ENCODE results near the gene GGT6.

GGT6 gene

GRCh38 chr17:4573669-4574068, 13.3 kb upstream of the GGT6 start:
- no peak for DNase-seq (ENCODE audit: low spot score)

DNA sequence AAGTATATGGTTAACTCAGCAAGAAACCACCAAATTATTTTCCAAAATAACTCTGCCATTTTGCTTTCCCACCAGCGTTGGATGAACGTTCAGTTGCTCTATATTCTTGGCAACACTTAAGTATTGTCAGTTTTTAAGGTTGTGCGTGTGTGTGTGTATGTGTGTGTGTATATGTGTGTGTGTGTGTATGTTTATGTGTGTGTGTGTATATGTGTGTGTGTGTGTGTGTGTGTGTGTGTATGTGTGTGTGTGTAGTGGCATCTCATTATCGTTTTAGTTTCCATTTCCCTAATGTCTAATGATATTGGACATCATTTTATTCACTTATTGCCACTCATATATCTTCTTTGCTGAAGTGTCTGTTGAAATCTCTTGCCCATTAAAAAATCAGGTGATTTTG, 12.7 kb upstream of the GGT6 start:
- DNase-seq (ENCODE audit: low spot score), result no peak

GRCh38 chr17:4572131-4572530, 11.8 kb upstream of the GGT6 start:
- DNase-seq (ENCODE audit: low spot score), result no peak

GRCh38 chr17:4569591-4569990, 9.2 kb upstream of the GGT6 start:
- no peak for DNase-seq (ENCODE audit: low spot score)

DNA sequence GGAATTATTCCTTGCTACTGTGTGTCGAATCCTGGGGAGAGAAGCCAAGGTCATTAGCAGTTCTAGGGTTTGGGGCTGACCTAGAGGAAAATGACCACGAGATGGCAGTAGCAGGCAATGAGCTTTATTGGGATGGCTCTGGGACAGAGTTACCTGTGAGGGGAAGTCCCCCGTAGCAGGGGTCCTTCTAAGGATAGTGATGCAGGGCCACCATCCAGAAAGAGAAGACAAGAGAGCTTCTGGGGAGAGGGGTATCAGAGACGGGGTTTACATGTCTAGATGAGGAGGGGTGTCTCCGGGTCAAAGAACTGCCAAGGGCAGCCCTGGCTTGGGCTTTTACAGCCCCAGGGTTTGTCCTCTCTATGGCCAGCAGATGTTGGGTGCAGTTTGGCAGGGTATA, 6.4 kb upstream of the GGT6 start:
- DNase-seq (ENCODE audit: low spot score), result peak; percentile 81

- DNase-seq (ENCODE audit: low spot score), result peak; percentile 84
Measured at GRCh38 chr17:4565209-4566141, 5.1 kb upstream of the GGT6 start.

GRCh38 chr17:4562015-4562969, 1.9 kb upstream of the GGT6 start:
- DNase-seq (ENCODE audit: low spot score), result no peak

DNA sequence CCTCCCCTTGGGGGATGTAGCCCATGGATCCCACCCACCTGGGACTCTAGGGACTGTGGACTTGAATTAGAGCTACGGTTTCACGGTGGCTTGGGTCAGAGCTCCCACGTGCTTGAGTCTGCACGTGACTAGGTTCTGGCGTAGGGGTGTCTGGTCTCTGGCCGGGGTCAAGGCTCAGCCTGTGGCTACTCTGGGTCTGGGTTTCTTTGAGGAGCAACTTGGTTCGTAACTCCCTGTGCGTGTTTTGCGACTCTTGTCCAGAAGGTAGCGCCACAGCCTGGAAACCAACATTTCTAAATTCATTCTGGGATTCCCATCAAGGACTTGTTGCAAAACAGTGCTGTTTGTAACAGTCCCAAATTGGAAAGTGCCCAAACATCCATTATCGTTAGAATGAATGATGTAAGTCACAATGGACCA, 470 bp upstream of the GGT6 start:
- no peak for DNase-seq (ENCODE audit: low spot score)

DNA sequence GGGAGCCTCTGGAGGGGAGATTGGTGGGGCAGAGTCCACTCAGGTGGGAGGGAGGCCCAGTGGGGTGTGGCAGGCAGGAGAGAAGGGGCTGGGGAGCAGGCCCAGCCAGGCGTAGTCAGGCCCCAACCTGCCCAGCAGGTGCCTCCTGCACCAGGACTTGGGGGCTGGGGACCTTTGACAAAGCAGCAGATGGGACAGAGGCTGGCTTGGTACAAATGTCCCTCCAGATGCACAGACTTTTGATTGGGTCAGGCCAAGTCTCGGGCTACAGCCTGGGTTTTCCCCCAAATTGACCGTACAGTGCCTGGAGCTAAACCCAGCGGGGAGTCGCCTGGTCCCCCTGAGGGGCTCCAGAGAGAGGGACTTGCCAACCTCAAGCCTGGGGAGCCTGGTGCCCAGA, 411 bp downstream of the GGT6 start:
- no peak for DNase-seq (ENCODE audit: low spot score)

GRCh38 chr17:4559139-4559791, 1.1 kb downstream of the GGT6 start:
- DNase-seq (ENCODE audit: low spot score), result no peak

GRCh38 chr17:4558347-4558971, 1.9 kb downstream of the GGT6 start:
- no peak for DNase-seq (ENCODE audit: low spot score)

- DNase-seq (ENCODE audit: low spot score), result no peak
Measured at GRCh38 chr17:4557626-4558346, 2.6 kb downstream of the GGT6 start.

DNA sequence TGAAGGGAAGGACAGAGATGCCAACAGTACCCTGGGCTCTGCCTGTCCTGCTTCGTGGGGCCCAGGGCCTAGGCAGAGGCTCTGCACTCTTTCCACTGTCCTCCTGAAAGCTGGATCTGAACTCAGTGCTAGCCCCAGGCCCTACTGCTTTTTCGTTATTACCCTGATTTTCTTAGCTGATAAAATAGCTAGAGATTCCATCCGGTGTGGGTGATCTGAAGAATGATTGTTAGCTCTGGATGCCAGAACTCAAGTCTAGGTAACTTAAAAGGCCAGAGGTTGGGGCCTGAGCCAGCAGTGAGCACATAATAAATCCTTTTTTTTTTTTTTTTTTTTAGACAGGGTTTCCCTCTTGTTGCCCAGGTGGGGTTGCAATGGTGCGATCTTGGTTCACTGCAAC, 3.4 kb downstream of the GGT6 start:
- no peak for DNase-seq (ENCODE audit: low spot score)

DNA sequence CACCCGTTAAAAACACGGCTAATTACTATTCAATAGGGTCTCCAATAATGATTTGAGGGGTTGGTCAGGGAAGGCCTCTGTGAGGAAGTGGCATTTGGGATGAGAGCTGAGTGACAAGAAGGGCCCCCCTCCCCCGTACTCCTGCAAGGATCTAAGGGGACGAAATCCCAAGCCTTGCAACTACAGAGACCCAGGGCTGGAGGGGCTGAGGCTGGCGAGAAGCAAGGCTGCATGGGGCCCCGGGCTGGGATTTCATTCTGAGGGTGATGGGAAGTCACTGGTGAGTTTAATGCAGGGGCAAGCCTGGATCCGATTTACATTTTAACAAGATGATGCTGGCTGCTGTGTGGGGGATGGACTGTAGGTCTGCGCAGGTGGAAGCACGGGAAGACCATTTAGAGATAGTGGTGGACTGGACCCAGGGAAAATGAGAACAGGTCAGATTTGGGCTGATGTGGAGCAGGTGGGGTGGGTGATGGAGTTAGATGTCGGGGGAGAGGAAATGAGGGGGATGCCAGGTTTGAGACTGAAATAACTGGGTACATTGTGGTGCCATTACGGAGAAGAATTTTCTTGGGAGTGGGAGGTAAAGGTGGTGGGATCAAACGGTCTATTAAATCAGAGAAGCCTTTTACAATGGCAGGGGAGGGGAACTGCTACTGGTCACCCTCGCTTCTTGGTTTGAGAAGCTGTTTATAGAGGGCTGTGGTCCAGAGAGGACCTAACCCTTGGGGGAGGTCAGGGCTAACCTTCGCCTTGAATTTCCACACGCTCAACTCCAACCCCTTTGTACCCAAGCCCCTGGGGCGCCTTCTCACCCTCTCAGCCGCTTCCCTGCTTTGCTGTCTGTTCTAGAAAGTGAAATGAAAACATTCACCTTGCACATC, 4.3 kb downstream of the GGT6 start:
- DNase-seq (ENCODE audit: low spot score), result no peak

DNA sequence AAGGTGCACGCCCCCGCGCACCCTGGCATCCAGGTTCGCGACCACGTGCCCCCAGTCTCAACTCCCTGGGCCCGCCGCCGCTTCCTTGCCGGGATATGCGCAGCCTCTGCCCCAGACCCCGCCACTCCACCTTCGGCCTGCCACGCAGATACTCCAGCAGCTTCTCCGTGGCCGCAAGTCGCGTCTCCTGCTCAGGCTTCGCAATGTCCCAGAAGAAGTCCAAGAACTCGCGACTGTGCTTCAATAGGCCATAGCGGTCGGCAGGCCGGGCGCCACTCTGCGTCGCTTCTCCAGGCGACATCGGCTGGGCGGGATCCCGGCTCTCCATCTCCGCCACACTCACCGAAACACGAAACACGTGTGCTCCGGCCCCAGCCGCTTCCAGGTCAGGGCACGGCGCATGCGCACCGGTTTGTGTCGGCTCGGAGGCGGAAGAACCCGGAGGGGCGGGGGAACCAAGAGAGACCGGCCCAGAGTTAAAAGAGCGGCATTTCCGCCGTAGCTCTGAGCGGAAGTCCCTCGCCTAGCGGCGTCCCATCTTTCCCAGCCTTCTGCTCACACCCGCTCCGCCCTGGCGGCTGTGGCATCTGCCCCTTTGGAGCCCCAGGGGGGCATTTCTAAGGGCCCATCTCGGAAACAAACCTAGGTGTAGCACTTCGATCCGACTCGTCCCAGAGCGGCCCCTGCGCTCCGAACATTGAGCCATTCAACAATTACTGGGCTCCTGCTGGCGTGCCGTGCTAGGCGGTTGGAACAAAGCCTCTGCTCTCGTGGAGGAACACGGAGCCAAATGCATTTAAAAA, 5.2 kb downstream of the GGT6 start, which contains the start of gene MYBBP1A:
MYBBP1A (minus strand) TSS at position 388 of the 803 bp plus-strand sequence; CDS start at position 328, 60 bp downstream.
- peak; percentile 100 for DNase-seq (ENCODE audit: low spot score)

- DNase-seq (ENCODE audit: low spot score), result no peak
Measured at GRCh38 chr17:4554441-4554996, 5.9 kb downstream of the GGT6 start.

DNA sequence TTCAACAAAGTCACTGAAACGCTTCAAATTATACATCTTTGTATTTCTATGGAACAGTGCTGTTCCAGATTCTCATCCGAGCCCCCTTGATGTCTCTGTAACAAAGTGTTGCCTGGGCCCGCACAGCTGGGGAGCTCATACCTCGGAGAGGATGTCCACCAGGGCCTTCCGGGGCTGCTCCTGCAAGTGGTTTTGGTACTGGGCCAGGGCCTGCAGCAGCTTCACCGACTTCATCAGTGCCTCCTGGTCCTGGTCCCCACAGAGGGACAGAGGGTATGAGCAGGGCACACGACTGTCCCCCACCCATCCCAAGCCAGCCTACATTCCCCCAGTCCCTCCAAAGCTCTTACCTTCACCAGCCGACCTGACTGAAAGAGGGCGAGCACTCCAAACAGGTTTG, 6.7 kb downstream of the GGT6 start:
- DNase-seq (ENCODE audit: low spot score), result no peak

- DNase-seq (ENCODE audit: low spot score), result no peak
Measured at GRCh38 chr17:4551796-4552525, 8.4 kb downstream of the GGT6 start.

All from AG08395 (cell line).